ENCODE data around the gene CXXC5. TPM values are rescaled to one million over a fixed set of nuclear protein-coding genes. Genes with fewer than 3 reads are reported as not detected.

Gene CXXC5
- polyA plus RNA-seq, 3 donors = 190 to 206 (median 205) TPM

DNA sequence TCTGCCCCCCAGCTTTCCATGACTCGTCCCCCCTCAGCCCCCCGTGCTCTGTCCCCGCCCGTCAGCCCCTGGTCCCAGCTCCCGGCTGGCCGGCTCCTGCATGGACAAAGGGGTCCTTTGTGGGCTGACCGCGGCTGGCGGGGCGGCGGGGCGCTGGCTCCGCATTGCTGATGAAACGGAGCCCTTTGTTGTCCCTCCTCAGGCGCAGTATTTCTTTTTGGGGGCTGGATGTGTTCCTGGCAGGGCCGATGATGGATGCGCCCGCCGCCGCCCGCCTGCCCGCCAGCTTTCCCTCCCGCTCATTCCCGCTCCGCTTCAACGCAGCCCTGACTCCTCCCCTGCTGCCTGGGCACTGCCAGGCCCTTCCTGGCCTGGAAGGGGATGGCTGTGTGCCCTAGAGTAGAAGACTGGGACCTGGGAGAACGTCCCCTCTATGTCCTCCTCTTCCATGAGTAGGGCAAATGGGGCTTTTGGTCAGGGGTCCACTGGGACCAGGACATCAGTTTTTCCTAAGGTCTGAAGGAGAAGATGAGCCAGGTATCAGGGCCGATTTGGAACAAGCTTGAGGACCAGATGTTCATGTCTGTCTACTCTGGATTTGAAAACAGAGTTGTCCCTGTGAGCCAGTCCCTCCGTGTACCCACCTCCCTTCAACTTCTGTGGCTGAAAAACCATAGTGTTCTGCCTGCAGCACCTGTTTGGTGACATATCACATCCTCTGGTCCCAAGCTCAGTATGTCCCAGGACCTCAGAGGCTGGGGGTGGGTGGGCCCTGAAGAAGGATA lies 29.0 kb downstream of the CXXC5 start:
- DNase-seq = peak; percentile 83

DNA sequence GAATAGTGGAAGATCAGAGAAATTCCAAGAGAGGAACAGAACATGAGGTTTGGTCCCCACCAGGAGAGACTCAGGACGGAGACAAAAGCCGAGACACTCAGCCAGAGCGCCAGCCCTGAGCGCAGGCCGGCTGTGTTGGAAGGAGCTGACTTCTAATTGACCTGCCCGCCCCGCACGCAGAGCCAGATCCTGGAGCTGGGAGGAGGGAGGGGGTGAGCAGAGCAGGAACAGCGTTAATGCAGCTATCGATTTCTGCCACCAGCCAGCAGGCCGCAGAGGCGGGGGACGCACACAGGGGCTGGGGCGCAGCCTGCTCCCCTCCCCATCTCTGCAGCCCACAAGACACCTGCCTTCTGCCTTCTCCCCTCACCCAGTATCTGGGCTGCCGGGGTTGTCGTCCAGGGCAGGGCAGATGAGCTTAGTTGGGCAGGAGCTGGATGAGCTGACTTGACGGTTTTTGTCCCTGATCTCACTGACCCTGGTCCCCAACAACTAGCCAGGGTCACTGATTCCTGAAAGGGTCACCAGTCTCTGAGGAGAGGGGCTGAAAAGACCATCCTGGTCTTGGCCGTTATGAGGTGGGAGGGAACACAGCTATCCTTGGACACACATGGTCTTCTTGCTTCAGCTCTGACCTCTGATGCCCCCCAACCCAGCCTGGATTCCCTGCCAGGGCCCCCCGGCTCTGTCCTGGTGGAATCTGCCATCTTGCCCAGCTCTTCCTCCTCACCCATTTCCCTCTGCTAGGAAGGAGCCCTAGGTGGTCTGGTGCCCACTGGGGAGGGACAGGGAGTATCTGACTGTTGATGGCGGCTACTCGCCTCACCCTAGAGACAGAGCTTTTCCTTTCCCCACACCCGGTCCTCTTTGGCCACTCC lies 29.8 kb downstream of the CXXC5 start:
- DNase-seq = no peak

DNA sequence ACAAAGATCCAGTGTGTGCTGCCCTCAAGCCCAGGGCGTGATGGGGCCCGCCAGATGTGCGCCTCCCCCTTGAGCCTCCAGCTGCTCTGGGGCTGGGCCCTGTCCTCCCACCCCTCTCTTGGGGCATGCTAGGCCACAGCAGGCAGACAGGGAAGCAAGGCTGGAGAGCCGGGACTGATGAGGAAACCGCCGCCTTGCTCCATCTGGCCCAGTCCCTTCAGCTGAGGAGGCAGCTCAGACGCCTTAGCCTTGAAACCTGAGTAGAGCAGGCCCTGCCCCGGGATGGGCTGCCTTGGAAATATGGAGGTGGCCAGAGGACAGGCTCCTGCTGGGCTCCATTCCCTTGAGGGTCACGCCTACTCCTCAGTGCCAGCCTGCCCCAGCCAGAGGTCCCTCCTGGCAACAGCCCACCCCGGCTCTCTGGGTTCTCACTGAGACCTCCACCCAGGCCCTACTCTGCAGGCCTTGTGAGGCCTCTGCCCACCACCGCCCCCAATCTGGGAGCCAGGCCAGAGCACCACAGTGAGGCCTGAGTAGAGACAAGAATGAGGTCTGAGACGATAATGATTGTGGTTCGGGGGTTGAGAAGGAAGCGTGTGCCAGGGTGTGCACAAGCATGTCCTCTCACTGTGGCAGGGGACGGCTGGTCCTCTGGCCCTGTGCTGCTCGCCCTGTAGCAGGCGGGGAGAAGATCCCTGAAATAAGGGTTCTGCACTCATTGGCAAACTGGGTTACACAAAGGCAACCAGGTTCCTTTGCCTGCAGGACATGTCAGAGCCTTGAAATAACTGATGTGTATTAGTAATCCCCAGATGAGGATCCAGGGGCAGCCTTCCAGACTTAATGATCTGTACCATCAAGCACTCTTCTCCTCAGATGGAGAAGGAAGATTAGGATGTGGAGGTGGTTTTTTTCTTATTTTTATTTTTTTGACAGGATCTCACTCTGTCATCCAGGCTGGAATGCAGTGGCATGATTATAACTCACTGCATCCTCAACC lies 30.9 kb downstream of the CXXC5 start:
- no peak for DNase-seq

DNA sequence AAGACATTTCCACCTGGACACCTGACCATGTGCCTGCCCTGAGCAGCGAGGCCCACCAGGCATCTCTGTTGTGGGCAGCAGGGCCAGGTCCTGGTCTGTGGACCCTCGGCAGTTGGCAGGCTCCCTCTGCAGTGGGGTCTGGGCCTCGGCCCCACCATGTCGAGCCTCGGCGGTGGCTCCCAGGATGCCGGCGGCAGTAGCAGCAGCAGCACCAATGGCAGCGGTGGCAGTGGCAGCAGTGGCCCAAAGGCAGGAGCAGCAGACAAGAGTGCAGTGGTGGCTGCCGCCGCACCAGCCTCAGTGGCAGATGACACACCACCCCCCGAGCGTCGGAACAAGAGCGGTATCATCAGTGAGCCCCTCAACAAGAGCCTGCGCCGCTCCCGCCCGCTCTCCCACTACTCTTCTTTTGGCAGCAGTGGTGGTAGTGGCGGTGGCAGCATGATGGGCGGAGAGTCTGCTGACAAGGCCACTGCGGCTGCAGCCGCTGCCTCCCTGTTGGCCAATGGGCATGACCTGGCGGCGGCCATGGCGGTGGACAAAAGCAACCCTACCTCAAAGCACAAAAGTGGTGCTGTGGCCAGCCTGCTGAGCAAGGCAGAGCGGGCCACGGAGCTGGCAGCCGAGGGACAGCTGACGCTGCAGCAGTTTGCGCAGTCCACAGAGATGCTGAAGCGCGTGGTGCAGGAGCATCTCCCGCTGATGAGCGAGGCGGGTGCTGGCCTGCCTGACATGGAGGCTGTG lies 32.4 kb downstream of the CXXC5 start:
- no peak for DNase-seq

DNA sequence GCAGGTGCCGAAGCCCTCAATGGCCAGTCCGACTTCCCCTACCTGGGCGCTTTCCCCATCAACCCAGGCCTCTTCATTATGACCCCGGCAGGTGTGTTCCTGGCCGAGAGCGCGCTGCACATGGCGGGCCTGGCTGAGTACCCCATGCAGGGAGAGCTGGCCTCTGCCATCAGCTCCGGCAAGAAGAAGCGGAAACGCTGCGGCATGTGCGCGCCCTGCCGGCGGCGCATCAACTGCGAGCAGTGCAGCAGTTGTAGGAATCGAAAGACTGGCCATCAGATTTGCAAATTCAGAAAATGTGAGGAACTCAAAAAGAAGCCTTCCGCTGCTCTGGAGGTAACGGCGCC lies 32.9 kb downstream of the CXXC5 start:
- DNase-seq = no peak

DNA sequence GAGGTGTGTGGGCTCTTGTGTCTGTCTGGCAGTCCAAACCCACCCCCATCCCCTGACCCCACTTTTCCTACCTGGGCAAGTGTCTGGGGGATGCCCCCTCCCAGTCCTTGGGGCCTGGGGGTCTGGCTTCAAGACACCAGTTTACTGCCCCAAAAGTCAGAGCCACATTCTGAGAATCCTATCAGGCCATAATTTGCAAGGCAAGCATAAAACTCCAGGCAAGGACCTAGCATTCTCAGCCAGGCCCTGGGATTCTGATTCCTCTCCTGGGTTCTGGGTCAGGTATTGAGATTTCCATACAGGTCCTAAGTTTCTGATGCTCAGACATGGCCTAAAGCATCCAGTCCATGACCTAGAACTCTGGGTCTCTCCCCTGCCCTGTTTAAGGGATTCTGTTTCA lies 33.3 kb downstream of the CXXC5 start:
- no peak for DNase-seq

DNA sequence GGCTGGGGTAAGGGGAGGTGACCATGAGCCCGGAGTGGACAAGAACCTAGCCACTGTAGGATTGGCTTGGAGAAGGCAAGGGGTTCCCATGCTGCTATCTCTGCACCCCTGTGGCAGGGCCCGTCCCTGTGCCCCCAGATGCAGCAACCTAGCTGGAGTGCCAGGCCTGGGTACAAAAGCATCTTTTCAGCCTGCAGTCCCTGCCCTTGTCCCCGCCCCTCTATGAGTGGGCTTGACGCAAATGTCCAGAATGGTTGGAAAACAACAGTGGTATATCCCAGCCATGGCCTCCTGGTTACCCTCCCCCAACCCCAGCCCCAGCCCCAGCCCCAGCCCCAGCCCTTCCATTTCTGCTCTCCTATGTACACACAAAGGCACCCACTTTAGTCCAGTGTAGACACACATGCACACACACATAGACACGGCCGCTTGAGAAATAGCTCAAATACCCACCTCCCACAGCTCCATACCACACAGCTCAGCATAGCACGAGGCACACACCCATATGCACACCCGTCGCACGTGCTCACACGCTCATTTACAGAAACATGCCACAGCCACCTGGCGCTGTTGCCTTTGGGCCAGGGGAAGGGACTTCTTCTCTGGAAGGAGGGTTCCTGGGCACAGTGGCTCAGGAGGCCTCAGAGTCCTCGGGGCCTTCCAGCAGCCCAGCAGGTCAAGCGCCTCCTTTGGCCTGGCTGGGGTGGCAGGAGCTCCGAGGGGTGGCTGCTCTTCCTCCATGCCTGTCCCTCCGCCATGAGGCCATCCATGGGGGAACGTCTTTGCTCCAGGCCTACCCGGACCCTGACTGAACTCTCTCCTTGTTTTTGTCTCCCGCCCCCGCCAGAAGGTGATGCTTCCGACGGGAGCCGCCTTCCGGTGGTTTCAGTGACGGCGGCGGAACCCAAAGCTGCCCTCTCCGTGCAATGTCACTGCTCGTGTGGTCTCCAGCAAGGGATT lies 34.1 kb downstream of the CXXC5 start:
- DNase-seq = no peak

DNA sequence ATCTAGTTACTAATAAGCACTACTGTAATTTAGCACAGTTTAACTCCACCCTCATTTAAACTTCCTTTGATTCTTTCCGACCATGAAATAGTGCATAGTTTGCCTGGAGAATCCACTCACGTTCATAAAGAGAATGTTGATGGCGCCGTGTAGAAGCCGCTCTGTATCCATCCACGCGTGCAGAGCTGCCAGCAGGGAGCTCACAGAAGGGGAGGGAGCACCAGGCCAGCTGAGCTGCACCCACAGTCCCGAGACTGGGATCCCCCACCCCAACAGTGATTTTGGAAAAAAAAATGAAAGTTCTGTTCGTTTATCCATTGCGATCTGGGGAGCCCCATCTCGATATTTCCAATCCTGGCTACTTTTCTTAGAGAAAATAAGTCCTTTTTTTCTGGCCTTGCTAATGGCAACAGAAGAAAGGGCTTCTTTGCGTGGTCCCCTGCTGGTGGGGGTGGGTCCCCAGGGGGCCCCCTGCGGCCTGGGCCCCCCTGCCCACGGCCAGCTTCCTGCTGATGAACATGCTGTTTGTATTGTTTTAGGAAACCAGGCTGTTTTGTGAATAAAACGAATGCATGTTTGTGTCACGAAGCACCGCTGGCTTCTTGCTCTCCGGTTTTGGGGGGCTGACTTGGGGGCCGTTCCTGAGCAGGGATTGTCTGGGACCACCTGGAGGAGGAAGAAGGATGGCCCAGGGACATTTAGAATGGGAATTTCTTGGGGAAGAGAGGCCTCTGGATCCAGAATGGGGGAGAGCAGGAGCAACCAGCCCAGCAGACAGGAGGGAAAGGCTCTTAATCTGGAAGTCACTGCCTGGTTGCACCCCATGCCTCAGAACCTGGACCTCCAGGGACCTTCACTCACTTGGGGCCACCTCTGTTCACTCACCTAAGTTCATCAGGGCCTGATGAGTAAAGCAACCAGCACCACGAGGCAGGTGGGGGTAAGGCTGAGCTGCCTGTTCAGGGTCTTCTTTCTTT lies 35.4 kb downstream of the CXXC5 start:
- DNase-seq = no peak

DNA sequence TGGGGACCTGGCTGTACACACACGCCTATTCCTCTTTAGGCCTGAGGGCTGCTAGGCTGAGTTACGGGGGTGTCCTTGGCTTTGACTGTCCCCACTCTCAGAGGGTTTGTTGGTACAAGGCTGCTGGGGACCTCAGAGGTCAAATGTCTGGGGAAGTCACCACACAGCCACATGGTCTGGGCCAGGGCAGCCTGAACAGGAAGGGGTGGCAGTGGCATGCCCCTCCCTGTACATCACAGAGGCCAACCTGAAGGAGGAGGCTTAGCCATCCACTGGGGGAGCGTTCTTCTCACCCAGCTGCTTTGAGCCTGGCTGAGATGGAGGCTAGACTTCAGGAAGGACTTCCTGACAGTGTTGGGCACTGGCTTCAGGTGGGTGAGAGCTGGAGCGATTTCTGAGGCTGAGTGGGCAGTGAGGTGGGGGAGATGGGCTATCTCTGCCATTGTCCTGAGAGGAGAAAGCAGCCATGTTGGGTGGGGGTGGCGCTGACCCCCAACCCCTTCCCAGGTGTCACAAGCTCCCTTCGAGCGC lies 36.3 kb downstream of the CXXC5 start:
- no peak for DNase-seq

DNA sequence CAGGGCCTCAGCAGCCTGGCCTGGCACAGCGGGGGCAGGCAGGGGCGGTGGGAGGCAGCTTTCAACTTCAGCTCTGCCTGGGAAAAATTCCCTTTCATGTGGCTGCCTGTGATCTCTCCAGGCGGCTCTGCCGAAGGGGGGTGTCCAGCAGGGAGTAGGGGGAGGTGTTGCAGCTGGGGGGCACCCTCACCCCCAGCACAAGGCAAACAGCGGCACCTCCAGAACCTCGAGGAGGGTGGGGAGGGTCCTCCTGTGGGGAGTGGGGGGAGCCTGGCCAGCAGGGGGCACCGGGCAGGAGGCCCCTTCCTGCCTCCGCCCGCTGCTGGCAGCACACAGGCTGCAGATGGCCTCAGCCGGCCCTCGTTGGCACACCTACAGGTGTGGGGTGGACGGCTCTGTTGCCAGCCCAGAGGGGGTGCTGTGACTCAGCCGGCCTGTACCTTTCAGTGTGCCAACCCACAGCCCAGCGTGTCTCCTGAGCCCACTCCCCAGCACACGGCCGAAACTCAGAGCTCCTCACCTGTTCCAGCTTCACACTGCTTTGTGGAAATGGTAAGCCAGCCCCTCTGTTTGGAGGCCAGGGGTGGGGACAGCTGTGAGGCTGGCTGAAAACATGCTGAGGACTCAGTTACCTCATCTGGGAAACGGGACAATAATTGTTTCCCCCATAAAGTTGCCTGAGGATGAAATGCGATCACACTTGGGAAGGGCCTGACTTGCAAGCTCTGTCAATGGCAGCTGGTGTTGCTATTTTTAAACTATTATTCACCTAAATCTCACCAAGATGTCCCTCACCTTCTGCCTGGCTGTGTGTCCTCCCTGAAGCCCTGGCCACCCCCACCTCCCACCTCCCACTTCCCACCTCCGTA lies 37.0 kb downstream of the CXXC5 start:
- DNase-seq = no peak

DNA sequence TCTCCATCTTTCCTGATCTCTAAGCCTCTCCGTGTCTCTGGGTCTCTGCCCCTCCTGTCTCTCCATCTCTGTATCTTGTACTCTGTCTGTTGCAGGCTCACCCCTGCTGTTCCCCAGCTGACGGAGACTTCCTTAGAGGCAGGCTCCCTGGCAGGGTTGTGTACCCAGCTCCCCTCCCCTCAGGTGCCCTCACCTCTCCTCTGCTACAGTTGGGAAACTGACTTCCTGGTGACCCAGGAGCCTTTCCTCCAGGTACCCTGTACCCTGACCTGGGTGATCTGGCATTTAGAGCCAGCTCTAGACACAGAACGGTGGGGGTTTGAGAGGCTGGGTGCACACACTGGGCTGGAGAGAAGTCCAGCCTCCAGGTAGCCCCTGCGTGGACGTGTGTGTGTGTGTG lies 37.7 kb downstream of the CXXC5 start:
- no peak for DNase-seq

DNA sequence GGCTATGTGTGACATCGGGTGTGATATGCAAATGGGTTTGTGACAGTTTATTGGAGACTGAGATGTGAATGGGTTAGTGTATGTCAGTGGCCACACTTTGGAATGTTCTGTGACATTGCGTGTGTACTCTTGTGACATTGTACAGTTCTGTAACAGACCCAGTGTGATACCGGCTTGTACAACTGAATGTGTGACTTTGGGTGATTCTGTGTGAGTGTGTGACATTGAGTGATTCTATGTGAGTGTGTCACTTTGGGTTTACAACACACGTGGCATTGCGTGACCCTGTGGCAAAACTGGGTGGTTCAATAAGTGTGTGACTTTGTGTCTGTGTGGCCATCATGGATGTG lies 38.2 kb downstream of the CXXC5 start:
- no peak for DNase-seq

DNA sequence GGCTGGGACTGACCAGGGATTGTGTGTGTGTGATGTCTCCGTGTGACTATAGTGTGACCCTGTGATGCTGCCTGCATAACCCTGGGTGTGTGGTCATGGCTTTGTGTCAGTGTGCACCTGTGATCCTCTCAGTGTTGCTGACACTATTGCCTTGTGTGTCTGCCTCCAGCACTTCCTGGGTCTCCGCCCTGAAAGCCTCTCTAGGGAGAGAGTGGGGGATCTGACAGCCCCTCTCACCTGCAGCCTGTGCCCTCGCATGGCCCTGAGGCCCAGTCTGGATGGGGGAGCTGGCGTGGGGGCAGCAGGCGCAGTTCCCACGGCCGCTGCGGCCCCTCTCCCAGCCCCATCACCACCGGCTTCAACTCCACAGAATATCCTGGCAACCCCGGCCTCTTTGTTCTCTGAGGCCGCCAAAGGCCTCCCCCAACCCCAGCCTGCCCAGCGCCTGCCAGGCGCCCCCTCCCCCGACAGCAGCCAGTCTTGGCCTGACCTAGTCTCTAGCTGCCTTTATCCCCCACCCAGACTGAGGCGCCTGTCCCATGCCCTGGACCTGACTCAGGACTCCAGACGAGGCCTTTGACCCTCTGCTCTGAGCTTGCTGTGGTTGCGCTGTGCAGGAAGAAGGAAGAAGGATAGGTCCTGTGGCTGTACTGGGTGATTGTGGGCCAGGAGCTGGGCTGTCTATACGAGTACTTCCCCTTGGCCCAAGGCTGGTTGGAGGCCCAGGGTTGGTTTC lies 38.7 kb downstream of the CXXC5 start:
- DNase-seq = no peak

DNA sequence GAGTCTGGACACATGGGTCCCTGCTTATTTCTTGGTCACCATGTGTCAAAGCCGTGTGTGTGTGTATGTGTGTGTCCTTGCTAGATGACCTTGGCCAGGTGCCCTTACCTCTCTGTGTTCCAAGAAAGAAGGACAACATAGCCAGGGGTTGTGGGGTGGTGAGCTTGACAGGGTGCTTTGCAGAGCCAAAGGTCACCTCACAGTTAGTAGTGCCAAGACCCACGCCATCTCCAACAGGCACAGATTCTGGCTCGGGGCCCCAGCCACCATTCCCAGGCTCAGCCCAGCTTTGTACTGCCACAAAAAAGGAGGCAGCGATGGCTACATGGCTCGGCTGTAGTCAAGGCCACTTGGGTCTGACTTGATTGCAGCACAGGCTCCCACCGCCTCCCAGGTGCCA lies 39.5 kb downstream of the CXXC5 start:
- DNase-seq = no peak

DNA sequence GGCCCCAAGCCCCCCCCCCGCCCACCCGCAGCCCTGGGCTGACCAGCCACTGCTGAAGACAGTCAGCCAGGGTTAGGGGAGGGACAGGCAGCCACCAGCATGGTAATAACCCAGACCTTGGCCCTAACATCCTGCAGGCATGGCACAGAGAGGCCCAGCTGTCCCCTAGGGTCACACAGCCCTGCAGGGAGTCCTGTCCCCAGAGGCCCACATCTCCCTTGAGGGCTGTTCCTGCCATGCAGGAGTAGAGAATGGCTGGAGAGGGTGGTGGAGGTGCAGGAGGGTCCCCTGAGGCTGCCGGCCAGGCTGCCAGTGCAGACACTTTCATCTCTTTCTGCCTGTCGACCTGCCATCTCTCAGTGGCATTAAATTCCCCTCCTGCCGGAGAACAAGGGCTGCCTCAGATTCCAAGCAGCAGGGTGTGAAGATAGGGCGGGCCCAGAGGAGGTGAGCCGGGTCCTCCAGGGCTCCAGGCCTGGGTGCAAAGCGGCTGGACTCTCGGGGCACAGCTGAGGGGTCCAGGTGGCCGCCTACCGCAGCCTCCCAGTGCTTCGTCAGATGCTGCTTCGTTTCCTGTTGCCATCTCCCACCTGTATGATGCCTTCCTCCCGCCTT lies 40.0 kb downstream of the CXXC5 start:
- no peak for DNase-seq

DNA sequence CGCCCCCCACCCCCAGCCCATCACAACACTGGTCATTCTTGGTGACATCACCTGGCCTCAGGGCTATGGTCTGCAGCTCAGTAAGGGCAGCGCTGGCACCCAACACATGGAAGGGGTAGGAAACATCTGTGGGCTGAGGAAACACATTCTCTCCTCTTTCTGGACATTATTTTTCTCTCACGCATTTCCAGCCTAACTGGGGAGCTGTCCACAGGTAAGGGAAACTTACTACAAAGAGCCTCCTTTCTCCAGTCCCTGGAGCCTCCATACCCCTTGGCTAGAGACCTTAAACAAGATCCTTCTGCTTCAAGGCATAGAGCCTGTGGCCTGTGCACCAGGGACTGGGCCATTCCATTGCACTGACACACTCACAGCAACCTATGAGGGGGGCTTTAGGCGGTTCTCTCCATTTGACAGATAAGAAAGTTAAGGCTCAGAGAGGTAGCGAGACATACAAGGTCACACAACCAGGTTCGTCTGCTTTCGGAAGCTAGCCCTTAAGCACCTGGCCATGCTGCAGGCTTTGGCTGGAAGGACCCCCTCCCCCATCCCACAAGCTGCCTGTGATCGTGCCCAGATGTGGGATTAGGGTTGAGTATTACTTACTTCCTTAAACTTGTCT lies 40.7 kb downstream of the CXXC5 start:
- DNase-seq = no peak
